Gastrocnemius medialis (tissue), 4 donors: ENCODE measurements around the gene DPYD.

Experiments
- CTCF ChIP-seq, 5 experiments: fragments of 450-650 bp in 3 of 5; fragments of 200-600 bp in 2 of 5; sonication (generic) in 2 of 5; IDR thresholded peaks in 4 of 5; conservative IDR thresholded peaks in 1 of 5; 1 replicate in 4 of 5; 2 replicates in 1 of 5; pipeline ENCODE4 v1.5.1; 2016 to 2019; ENCODE audit warnings: antibody characterized with exemption in 5 of 5, mild to moderate bottlenecking in 3 of 5, moderate library complexity in 3 of 5
- POLR2A ChIP-seq, 2 donors: fragments of 450-650 bp; IDR thresholded peaks; one replicate each; pipeline ENCODE4 v1.6.1; 2017; ENCODE audit warnings: antibody characterized with exemption in 2 of 2, mild to moderate bottlenecking in 2 of 2, moderate library complexity in 2 of 2

- TF ChIP-seq POLR2A (IDR thresholded peaks at IDR 0.05), result no peak
- TF ChIP-seq CTCF (IDR thresholded peaks at IDR 0.05 in 4 of 5, conservative IDR thresholded peaks at IDR 0.05 in 1 of 5), result no peak
These were observed 752.8 kb downstream of the DPYD start for GRCh38 chr1:97168056-97168455.
